ENCODE results near the gene OR51E1. TPM values are rescaled to one million over a fixed set of nuclear protein-coding genes. Genes with fewer than 3 reads are reported as not detected.

OR51E1 gene, protein sequence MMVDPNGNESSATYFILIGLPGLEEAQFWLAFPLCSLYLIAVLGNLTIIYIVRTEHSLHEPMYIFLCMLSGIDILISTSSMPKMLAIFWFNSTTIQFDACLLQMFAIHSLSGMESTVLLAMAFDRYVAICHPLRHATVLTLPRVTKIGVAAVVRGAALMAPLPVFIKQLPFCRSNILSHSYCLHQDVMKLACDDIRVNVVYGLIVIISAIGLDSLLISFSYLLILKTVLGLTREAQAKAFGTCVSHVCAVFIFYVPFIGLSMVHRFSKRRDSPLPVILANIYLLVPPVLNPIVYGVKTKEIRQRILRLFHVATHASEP
- 0.22 to 1.6 TPM (median 1.2 TPM) in 3 replicates for total RNA-seq
- long read RNA-seq, partial matches to known transcripts: 0 of 1 reads
- long read RNA-seq, other reads (novel, unspliced or antisense): 1 of 1 reads

GRCh38 chr11:4643682-4644081 is at the start of gene OR51E1:
Gene OR51E1, plus strand, starts transcription at chr11:4643982. Its CDS starts 8,545 bp downstream, at chr11:4652527.
- Mint-ChIP-seq H3K9me3 (ENCODE audit: low read depth) (no peaks in the 10 kb centered on the region), H3K27ac (ENCODE audit: unreplicated experiment) (peak within 1 kb of the TSS; percentile 10), H3K36me3 (ENCODE audit: low read depth) (no peaks in the 10 kb centered on the region), H3K4me1 (ENCODE audit: low read depth) (peaks cover 57% of the 10 kb centered on the region), H3K27me3 (ENCODE audit: low read depth) (no peaks in the 10 kb centered on the region), H3K4me3 (ENCODE audit: unreplicated experiment) (peak within 1 kb of the TSS; percentile 11)
- no peak for TF ChIP-seq CTCF (IDR thresholded peaks at IDR 0.05)
- no peak for DNase-seq (ENCODE audit: low spot score)

DNA sequence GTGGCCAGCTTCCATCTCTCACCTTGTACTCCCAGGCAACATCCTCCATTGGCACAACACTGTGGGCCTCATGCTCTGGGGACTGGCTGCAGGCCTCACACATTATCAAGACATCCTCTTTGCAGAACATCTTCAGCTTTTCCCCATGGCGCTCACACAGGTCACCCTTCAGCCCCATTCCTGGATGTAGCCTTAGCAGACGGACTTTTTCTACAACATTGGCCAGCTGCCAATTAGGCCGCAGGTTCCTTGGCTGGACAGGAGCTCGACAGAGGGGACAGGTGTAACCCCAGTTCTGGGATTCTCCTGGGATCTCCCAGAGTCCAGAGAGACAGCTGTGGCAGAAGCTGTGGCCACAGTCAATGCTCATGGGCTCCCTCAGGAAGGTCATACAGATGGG is 38.7 kb upstream of the OR51E1 start:
- peaks cover 20% of the 10 kb centered on the region for H3K36me3 Mint-ChIP-seq (ENCODE audit: low read depth)
- DNase-seq (ENCODE audit: low spot score): no peak

GRCh38 chr11:4606231-4607015 is 37.4 kb upstream of the OR51E1 start:
- Mint-ChIP-seq H3K27me3 (ENCODE audit: low read depth) (no peaks in the 10 kb centered on the region), H3K4me3 (ENCODE audit: unreplicated experiment) (peak overlapping the region; percentile 90), H3K36me3 (ENCODE audit: low read depth) (peaks cover 10% of the 10 kb centered on the region), H3K9me3 (ENCODE audit: low read depth) (no peaks in the 10 kb centered on the region), H3K4me1 (ENCODE audit: low read depth) (peaks cover 18% of the 10 kb centered on the region), H3K27ac (ENCODE audit: unreplicated experiment) (no peak overlapping the region)
- no peak for DNase-seq (ENCODE audit: low spot score)
- TF ChIP-seq CTCF (IDR thresholded peaks at IDR 0.05): no peak

More for the DNA sequence above, 38.7 kb upstream of the OR51E1 start:
- H3K27me3 Mint-ChIP-seq (ENCODE audit: low read depth): no peaks in the 10 kb centered on the region
- peaks cover 18% of the 10 kb centered on the region for H3K4me1 Mint-ChIP-seq (ENCODE audit: low read depth)
- no peak overlapping the region for H3K4me3 Mint-ChIP-seq (ENCODE audit: unreplicated experiment)
- no peak overlapping the region for H3K27ac Mint-ChIP-seq (ENCODE audit: unreplicated experiment)
- TF ChIP-seq CTCF (IDR thresholded peaks at IDR 0.05): no peak
- no peaks in the 10 kb centered on the region for H3K9me3 Mint-ChIP-seq (ENCODE audit: low read depth)

DNA sequence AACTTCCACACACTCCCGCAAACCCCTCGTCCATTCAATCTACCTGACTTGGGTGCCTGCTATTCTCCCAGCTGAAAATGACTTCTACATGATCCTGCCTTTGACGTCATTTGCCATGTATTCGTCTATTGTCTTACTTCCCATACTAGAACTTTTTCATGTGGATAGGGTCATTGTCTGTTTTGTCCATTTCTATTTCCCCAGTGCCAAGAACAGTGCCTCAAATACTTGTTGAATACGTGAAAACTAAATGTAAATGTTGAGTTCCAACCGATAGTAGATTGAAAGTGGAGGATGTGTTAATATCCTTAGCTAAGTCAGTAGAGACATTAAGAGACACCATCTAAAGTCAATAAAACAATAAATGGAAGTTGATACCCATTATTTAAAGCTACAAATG is 36.7 kb upstream of the OR51E1 start:
- Mint-ChIP-seq H3K27me3 (ENCODE audit: low read depth) (peaks cover under 1% of the 10 kb centered on the region), H3K9me3 (ENCODE audit: low read depth) (no peaks in the 10 kb centered on the region), H3K36me3 (ENCODE audit: low read depth) (peaks cover 5% of the 10 kb centered on the region), H3K4me1 (ENCODE audit: low read depth) (peaks cover 18% of the 10 kb centered on the region), H3K27ac (ENCODE audit: unreplicated experiment) (peak overlapping the region; percentile 92), H3K4me3 (ENCODE audit: unreplicated experiment) (peak overlapping the region; percentile 90)
- TF ChIP-seq CTCF (IDR thresholded peaks at IDR 0.05): no peak
- no peak for DNase-seq (ENCODE audit: low spot score)

Measured in chondrocyte (in vitro differentiated cells).